Neuronal stem cell (in vitro differentiated cells): Measurements from ENCODE around the gene TMEM108.

Source experiments
- DNase-seq: peaks from one replicate; pipeline ENCODE4 v3.0.0-alpha.2; 2013; ENCODE audit warnings: low spot score
- H2AFZ ChIP-seq: one replicate; pipeline ENCODE4 v1.6.1; 2013; ENCODE audit warnings: mild to moderate bottlenecking, low read length, inconsistent platforms
- H2AK5ac ChIP-seq: 2 replicates; pipeline ENCODE4 v1.6.1; 2013; ENCODE audit warnings: low read depth, mild to moderate bottlenecking, inconsistent platforms, low read length, moderate library complexity, mixed read lengths
- H2BK120ac ChIP-seq: 2 replicates; pipeline ENCODE4 v1.6.1; 2013; ENCODE audit warnings: low read depth, mild to moderate bottlenecking, inconsistent platforms, low read length, moderate library complexity, mixed read lengths
- H2BK12ac ChIP-seq: one replicate; pipeline ENCODE4 v1.6.1; 2013; ENCODE audit warnings: low read length, inconsistent platforms
- H2BK15ac ChIP-seq: 2 replicates; pipeline ENCODE4 v1.6.1; 2013; ENCODE audit warnings: mild to moderate bottlenecking, low read length, inconsistent platforms, mixed read lengths
- H2BK5ac ChIP-seq: one replicate; pipeline ENCODE4 v1.6.1; 2013; ENCODE audit warnings: inconsistent platforms, mild to moderate bottlenecking, low read length, moderate library complexity
- H3K14ac ChIP-seq: one replicate; pipeline ENCODE4 v1.6.1; 2013; ENCODE audit warnings: low read length, inconsistent platforms
- H3K18ac ChIP-seq: 2 replicates; pipeline ENCODE4 v1.6.1; 2013; ENCODE audit warnings: low read length, inconsistent platforms
- H3K23ac ChIP-seq: 2 replicates; pipeline ENCODE4 v1.6.1; 2013; ENCODE audit warnings: low read depth, mild to moderate bottlenecking, mixed read lengths, low read length, inconsistent platforms; ENCODE audit not compliant: poor library complexity
- H3K27ac ChIP-seq: replicated peaks from 3 replicates; pipeline ENCODE4 v1.5.1; 2013; ENCODE audit warnings: low read length, inconsistent platforms
- H3K27me3 ChIP-seq, 3 experiments: 2 replicates each; pipeline ENCODE4 v1.6.1; 2013; ENCODE audit warnings: low read length in 3 of 3, mild to moderate bottlenecking in 2 of 3, inconsistent platforms in 1 of 3, low read depth in 1 of 3, mixed read lengths in 1 of 3, moderate library complexity in 1 of 3; ENCODE audit not compliant: control insufficient read depth in 3 of 3, insufficient read depth in 3 of 3
- H3K36me3 ChIP-seq, 2 donors: replicated peaks in 1 of 2; 2 replicates each; pipeline ENCODE4 v1.6.1; 2013; ENCODE audit warnings: low read length in 2 of 2; ENCODE audit not compliant: control insufficient read depth in 2 of 2, insufficient read depth in 2 of 2
- H3K4ac ChIP-seq: 2 replicates; pipeline ENCODE4 v1.6.1; 2013; ENCODE audit warnings: inconsistent platforms, mild to moderate bottlenecking, low read length, moderate library complexity
- H3K4me1 ChIP-seq, 2 donors: 1 replicate in 1 of 2; 2 replicates in 1 of 2; pipeline ENCODE4 v1.6.1; 2013; ENCODE audit warnings: low read length in 2 of 2, low read depth in 1 of 2; ENCODE audit not compliant: control insufficient read depth in 2 of 2, insufficient read depth in 1 of 2
- H3K4me2 ChIP-seq: one replicate; pipeline ENCODE4 v1.6.1; 2013; ENCODE audit warnings: mild to moderate bottlenecking, low read length, inconsistent platforms; ENCODE audit not compliant: insufficient read depth, poor library complexity, severe bottlenecking
- H3K4me3 ChIP-seq, 2 donors: 2 replicates each; pipeline ENCODE4 v1.5.1; 2013; ENCODE audit warnings: low read length in 2 of 2, mild to moderate bottlenecking in 2 of 2, inconsistent platforms in 1 of 2, moderate library complexity in 1 of 2
- H3K79me1 ChIP-seq: one replicate; pipeline ENCODE4 v1.6.1; 2013; ENCODE audit warnings: low read depth, mild to moderate bottlenecking, inconsistent platforms, low read length, moderate library complexity
- H3K9ac ChIP-seq: one replicate; pipeline ENCODE4 v1.6.1; 2013; ENCODE audit warnings: mild to moderate bottlenecking, low read depth, low read length, inconsistent platforms; ENCODE audit not compliant: poor library complexity
- H3K9me3 ChIP-seq, 2 donors: replicated peaks in 1 of 2; 2 replicates each; pipeline versions ENCODE3 to v1.6.1; 2013; ENCODE audit warnings: low read length in 2 of 2, mild to moderate bottlenecking in 2 of 2, inconsistent platforms in 1 of 2, low read depth in 1 of 2, mixed read lengths in 1 of 2, moderate library complexity in 1 of 2; ENCODE audit not compliant: control insufficient read depth in 2 of 2, insufficient read depth in 1 of 2
- H4K8ac ChIP-seq: one replicate; pipeline ENCODE4 v1.6.1; 2013; ENCODE audit warnings: low read depth, mild to moderate bottlenecking, inconsistent platforms, low read length, moderate library complexity
- H4K91ac ChIP-seq: one replicate; pipeline ENCODE4 v1.6.1; 2013; ENCODE audit warnings: low read length, low read depth, mild to moderate bottlenecking, inconsistent platforms; ENCODE audit not compliant: poor library complexity
- WGBS, 2 donors: extraction: QIAGEN DNeasy Blood & Tissue Kit; methylation state at CpG; one replicate each; pipeline ENCODE4 v1.1.7; 2013; ENCODE audit warnings: missing lambda C conversion rate in 2 of 2, mixed read lengths in 1 of 2; ENCODE audit not compliant: insufficient read length in 2 of 2, insufficient replicate concordance in 1 of 2; ENCODE audit errors: extremely low coverage in 2 of 2; 5-methylcytosine and 5-hydroxymethylcytosine counted together

Gene TMEM108

GRCh38 chr3:133441867-133442270 lies 403.7 kb downstream of the TMEM108 start:
- no peak overlapping the region for H3K18ac ChIP-seq
- H3K27me3 ChIP-seq: no peaks in the 10 kb centered on the region
- no peaks in the 10 kb centered on the region for H3K79me1 ChIP-seq
- no peak overlapping the region for H3K27ac ChIP-seq
- H3K14ac ChIP-seq: no peak overlapping the region
- no peak overlapping the region for H2BK15ac ChIP-seq
- no peak overlapping the region for H3K9ac ChIP-seq
- no peak for DNase-seq
- no peaks in the 10 kb centered on the region for H3K36me3 ChIP-seq
- no peak overlapping the region for H3K4me3 ChIP-seq
- no peak overlapping the region for H2BK5ac ChIP-seq
- no peak overlapping the region for H2BK12ac ChIP-seq
- no peak overlapping the region for H2AFZ ChIP-seq
- no peak overlapping the region for H3K23ac ChIP-seq
- H4K91ac ChIP-seq: no peak overlapping the region
- no peak overlapping the region for H2AK5ac ChIP-seq
- H3K4me2 ChIP-seq: no peak overlapping the region
- H4K8ac ChIP-seq: no peak overlapping the region
- no peaks in the 10 kb centered on the region for H3K9me3 ChIP-seq
- no peaks in the 10 kb centered on the region for H3K4me1 ChIP-seq
- H3K4ac ChIP-seq: no peak overlapping the region
- H2BK120ac ChIP-seq: no peak overlapping the region
- WGBS, 2 donors: no CpG with 5 or more reads among the region's 3 CpGs

- no peaks in the 10 kb centered on the region for H3K36me3 ChIP-seq
- no peak overlapping the region for H4K8ac ChIP-seq
- no CpG with 5 or more reads among the region's 1 CpG for WGBS, 2 donors
- no peak overlapping the region for H3K4me2 ChIP-seq
- H3K18ac ChIP-seq: no peak overlapping the region
- H3K9ac ChIP-seq: no peak overlapping the region
- H4K91ac ChIP-seq: no peak overlapping the region
- no peak for DNase-seq
- no peak overlapping the region for H2BK120ac ChIP-seq
- no peak overlapping the region for H2BK15ac ChIP-seq
- H2BK12ac ChIP-seq: no peak overlapping the region
- H3K4me1 ChIP-seq: no peaks in the 10 kb centered on the region
- no peaks in the 10 kb centered on the region for H3K79me1 ChIP-seq
- no peak overlapping the region for H3K4ac ChIP-seq
- no peak overlapping the region for H2AFZ ChIP-seq
- no peak overlapping the region for H2BK5ac ChIP-seq
- H3K27me3 ChIP-seq: no peaks in the 10 kb centered on the region
- no peak overlapping the region for H3K4me3 ChIP-seq
- no peak overlapping the region for H3K23ac ChIP-seq
- no peak overlapping the region for H3K14ac ChIP-seq
- no peak overlapping the region for H2AK5ac ChIP-seq
- H3K27ac ChIP-seq: no peak overlapping the region
- no peaks in the 10 kb centered on the region for H3K9me3 ChIP-seq
Measured at GRCh38 chr3:133442518-133442917, 404.3 kb downstream of the TMEM108 start.

- Histone ChIP-seq H3K9ac (no peak overlapping the region), H2BK15ac (no peak overlapping the region), H3K79me1 (no peaks in the 10 kb centered on the region), H3K23ac (no peak overlapping the region), H3K18ac (no peak overlapping the region), H3K9me3 (no peaks in the 10 kb centered on the region), H3K4ac (no peak overlapping the region), H4K8ac (no peak overlapping the region), H3K4me2 (no peak overlapping the region), H3K4me1 (peaks cover 0 to 2% of the 10 kb centered on the region in 2 donors), H2BK5ac (no peak overlapping the region), H3K14ac (no peak overlapping the region), H2AFZ (no peak overlapping the region), H2AK5ac (no peak overlapping the region), H3K4me3 (no peak overlapping the region), H3K36me3 (no peaks in the 10 kb centered on the region), H2BK120ac (no peak overlapping the region), H3K27ac (no peak overlapping the region), H4K91ac (no peak overlapping the region), H2BK12ac (no peak overlapping the region), H3K27me3 (no peaks in the 10 kb centered on the region)
- no CpG with 5 or more reads among the region's 5 CpGs for WGBS, 2 donors
- DNase-seq: no peak
Measured at GRCh38 chr3:133443649-133444422, 405.6 kb downstream of the TMEM108 start.

- no peak for DNase-seq
- no peak overlapping the region for H2AFZ ChIP-seq
- H3K79me1 ChIP-seq: no peaks in the 10 kb centered on the region
- no peak overlapping the region for H3K4me2 ChIP-seq
- no peak overlapping the region for H3K27ac ChIP-seq
- no peak overlapping the region for H2BK5ac ChIP-seq
- WGBS, 2 donors: no CpG with 5 or more reads among the region's 4 CpGs
- H4K91ac ChIP-seq: no peak overlapping the region
- no peak overlapping the region for H3K4ac ChIP-seq
- no peak overlapping the region for H3K9ac ChIP-seq
- no peak overlapping the region for H4K8ac ChIP-seq
- H3K9me3 ChIP-seq: no peaks in the 10 kb centered on the region
- no peaks in the 10 kb centered on the region for H3K36me3 ChIP-seq
- H2BK12ac ChIP-seq: no peak overlapping the region
- H3K14ac ChIP-seq: no peak overlapping the region
- H3K4me1 ChIP-seq: peaks cover 0 to 2% of the 10 kb centered on the region in 2 donors
- no peak overlapping the region for H2BK120ac ChIP-seq
- H2BK15ac ChIP-seq: no peak overlapping the region
- H2AK5ac ChIP-seq: no peak overlapping the region
- no peak overlapping the region for H3K18ac ChIP-seq
- no peak overlapping the region for H3K4me3 ChIP-seq
- no peak overlapping the region for H3K23ac ChIP-seq
- H3K27me3 ChIP-seq: no peaks in the 10 kb centered on the region
Measured at GRCh38 chr3:133444423-133444774, 406.2 kb downstream of the TMEM108 start.
